Activated CD4-positive, alpha-beta T cell treated with anti-CD3 and anti-CD28 coated beads, Interleukin-10, Interleukin-2, amounts not matched to agents 100 ng/mL and 50 ng/mL, durations not matched to agents 16 hours and 8 hours (primary cell): ENCODE measurements around the gene YTHDC1.
"Not testable (repeated sequence)": the region's sequence is repeated elsewhere in the genome, so short reads cannot be mapped to it uniquely, and the experiment has no call there.

Experiments used
- DNase-seq: peaks from one replicate; pipeline ENCODE4 v3.0.0-alpha.2; 2020

YTHDC1 gene

GRCh38 chr4:68349649-68350360 is at the start of gene YTHDC1:
YTHDC1 (minus strand) TSS chr4:68350090; CDS start chr4:68349753, 337 bp downstream.
- peak; percentile 95 for DNase-seq

- no peak for DNase-seq
These were observed 49.4 kb upstream of the YTHDC1 start for GRCh38 chr4:68399306-68399705.

- no peak for DNase-seq
These were observed 46.9 kb upstream of the YTHDC1 start for GRCh38 chr4:68396756-68397155.

- DNase-seq = no peak
These were observed 41.5 kb upstream of the YTHDC1 start for GRCh38 chr4:68391436-68391835.

- no peak for DNase-seq
These were observed 40.5 kb upstream of the YTHDC1 start for GRCh38 chr4:68390205-68390935.

GRCh38 chr4:68389386-68389913 is 39.6 kb upstream of the YTHDC1 start:
- not testable (repeated sequence) for DNase-seq

- no peak for DNase-seq
These were observed 38.5 kb upstream of the YTHDC1 start for GRCh38 chr4:68388347-68388865.

- DNase-seq = no peak
These were observed 35.4 kb upstream of the YTHDC1 start for GRCh38 chr4:68385267-68385666.

- no peak for DNase-seq
These were observed 33.2 kb upstream of the YTHDC1 start for GRCh38 chr4:68383115-68383514.

- no peak for DNase-seq
These were observed 28.3 kb upstream of the YTHDC1 start for GRCh38 chr4:68378226-68378625.

GRCh38 chr4:68375667-68376559 is 26.0 kb upstream of the YTHDC1 start:
- DNase-seq = peak; percentile 71

- peak; percentile 78 for DNase-seq
These were observed 23.6 kb upstream of the YTHDC1 start for GRCh38 chr4:68373513-68373912.

- no peak for DNase-seq
These were observed 22.7 kb upstream of the YTHDC1 start for GRCh38 chr4:68372588-68372987.

GRCh38 chr4:68369142-68369805 is 19.4 kb upstream of the YTHDC1 start:
- DNase-seq = no peak

GRCh38 chr4:68368691-68369131 is 18.8 kb upstream of the YTHDC1 start:
- no peak for DNase-seq

- no peak for DNase-seq
These were observed 17.9 kb upstream of the YTHDC1 start for GRCh38 chr4:68367835-68368234.

GRCh38 chr4:68366600-68366999 is 16.7 kb upstream of the YTHDC1 start:
- DNase-seq = no peak

- no peak for DNase-seq
These were observed 15.2 kb upstream of the YTHDC1 start for GRCh38 chr4:68365068-68365467.

- no peak for DNase-seq
These were observed 11.3 kb upstream of the YTHDC1 start for GRCh38 chr4:68361146-68361589.

- DNase-seq = no peak
These were observed 10.5 kb upstream of the YTHDC1 start for GRCh38 chr4:68360231-68360968.

- no peak for DNase-seq
These were observed 9.6 kb upstream of the YTHDC1 start for GRCh38 chr4:68359508-68359907.
